ENCODE results near the gene NFASC. TPM values are rescaled to one million over a fixed set of nuclear protein-coding genes. Genes with fewer than 3 reads are reported as not detected.

The NFASC gene
- total RNA-seq, 1 donor from 2014 or later = 6.9 TPM

GRCh38 chr1:204909109-204909508, 38.4 kb downstream of the NFASC start:
- H3K4me1 Mint-ChIP-seq (ENCODE audit: low read depth) = no peaks in the 10 kb centered on the region
- H3K9me3 Mint-ChIP-seq (ENCODE audit: low read depth) = no peaks in the 10 kb centered on the region
- H3K27me3 Mint-ChIP-seq = no peaks in the 10 kb centered on the region
- H3K36me3 Mint-ChIP-seq (ENCODE audit: insufficient read depth) = no peaks in the 10 kb centered on the region
- H3K4me3 Mint-ChIP-seq (ENCODE audit: low read depth) = no peak overlapping the region
- DNase-seq (ENCODE audit: low spot score, unreplicated experiment) = no peak
- H3K27ac Mint-ChIP-seq = no peak overlapping the region
- no peak for TF ChIP-seq CTCF (IDR thresholded peaks at IDR 0.05; ENCODE audit: unreplicated experiment)

DNA sequence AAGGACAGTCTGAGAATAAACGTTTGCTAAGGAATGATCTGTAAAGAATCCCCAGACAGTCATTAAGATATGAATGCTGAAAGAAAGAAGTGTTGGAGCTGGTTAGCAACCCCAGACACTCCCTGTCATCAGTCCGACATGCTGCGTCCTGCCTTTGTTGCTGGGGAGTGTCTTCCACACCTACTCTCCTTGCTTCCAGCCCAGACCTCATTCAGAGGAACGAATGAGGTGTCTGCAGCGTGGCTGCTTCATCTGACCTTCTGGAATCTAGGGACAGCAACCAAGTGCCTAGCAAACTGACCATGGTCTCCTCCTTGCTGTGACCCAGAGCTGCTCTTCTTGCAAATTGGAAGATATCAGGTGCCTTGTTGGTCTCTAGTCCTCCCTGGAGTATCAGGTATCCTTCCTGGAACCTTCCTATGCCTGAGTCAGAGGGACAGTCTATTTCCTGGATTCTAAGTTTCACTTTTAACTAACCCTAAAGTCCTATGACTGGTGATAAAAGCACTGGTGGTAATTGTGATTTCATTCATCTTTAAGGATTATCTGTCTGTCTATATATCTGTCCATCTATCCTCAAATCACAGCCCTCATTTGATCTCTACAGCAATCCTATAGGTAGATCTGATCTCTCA, 45.3 kb downstream of the NFASC start:
- H3K27ac Mint-ChIP-seq = no peak overlapping the region
- no peak for TF ChIP-seq CTCF (IDR thresholded peaks at IDR 0.05; ENCODE audit: unreplicated experiment)
- no peak overlapping the region for H3K4me3 Mint-ChIP-seq (ENCODE audit: low read depth)
- peaks cover 3% of the 10 kb centered on the region for H3K36me3 Mint-ChIP-seq (ENCODE audit: insufficient read depth)
- no peak for DNase-seq (ENCODE audit: low spot score, unreplicated experiment)
- peaks cover 14% of the 10 kb centered on the region for H3K4me1 Mint-ChIP-seq (ENCODE audit: low read depth)
- H3K27me3 Mint-ChIP-seq = no peaks in the 10 kb centered on the region
- peaks cover 5% of the 10 kb centered on the region for H3K9me3 Mint-ChIP-seq (ENCODE audit: low read depth)

DNA sequence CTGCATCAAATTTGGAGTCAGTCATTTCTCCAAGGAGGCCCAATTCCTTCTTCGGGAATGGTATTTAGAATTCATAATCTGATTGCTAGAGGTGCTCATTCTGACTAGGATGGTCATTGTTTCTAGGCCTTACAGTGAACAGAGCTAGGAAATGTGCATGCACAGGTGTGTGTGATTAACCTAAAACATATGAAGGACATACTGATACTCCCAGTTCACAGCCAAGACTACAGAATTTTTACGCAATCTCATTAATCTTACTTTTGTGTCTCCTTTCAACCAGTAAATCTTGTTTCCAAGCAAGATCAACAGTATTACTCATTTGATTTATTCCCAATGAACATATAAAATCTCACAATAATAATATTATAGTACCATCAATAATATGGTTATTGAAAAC, 47.1 kb downstream of the NFASC start:
- H3K9me3 Mint-ChIP-seq (ENCODE audit: low read depth) = peaks cover 5% of the 10 kb centered on the region
- peaks cover 25% of the 10 kb centered on the region for H3K4me1 Mint-ChIP-seq (ENCODE audit: low read depth)
- no peak overlapping the region for H3K27ac Mint-ChIP-seq
- H3K27me3 Mint-ChIP-seq = peaks cover 5% of the 10 kb centered on the region
- no peak for DNase-seq (ENCODE audit: low spot score, unreplicated experiment)
- no peak overlapping the region for H3K4me3 Mint-ChIP-seq (ENCODE audit: low read depth)
- TF ChIP-seq CTCF (IDR thresholded peaks at IDR 0.05; ENCODE audit: unreplicated experiment) = no peak
- H3K36me3 Mint-ChIP-seq (ENCODE audit: insufficient read depth) = peaks cover 3% of the 10 kb centered on the region

DNA sequence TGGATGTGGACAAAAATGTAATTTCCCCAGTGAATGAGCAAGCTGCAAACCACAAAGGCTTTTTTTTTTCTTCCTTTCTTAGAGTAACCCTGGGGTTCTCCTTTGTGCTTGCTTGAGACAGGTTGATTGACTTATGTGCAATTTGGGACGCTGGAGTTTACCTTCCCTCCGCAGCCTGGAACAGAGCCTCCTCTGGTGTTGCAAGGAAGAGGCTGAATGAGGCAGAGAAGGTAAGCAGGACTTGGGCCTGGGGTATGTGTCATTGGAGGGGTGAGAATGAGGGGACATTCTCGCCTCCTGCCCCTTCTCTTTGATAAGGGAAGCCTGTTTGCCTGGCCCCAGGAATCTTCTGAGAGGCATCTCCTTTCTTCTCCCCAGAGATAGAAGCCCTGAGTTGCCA, 49.8 kb downstream of the NFASC start:
- DNase-seq (ENCODE audit: low spot score, unreplicated experiment) = no peak
- peaks cover 5% of the 10 kb centered on the region for H3K9me3 Mint-ChIP-seq (ENCODE audit: low read depth)
- no peak for TF ChIP-seq CTCF (IDR thresholded peaks at IDR 0.05; ENCODE audit: unreplicated experiment)
- no peak overlapping the region for H3K4me3 Mint-ChIP-seq (ENCODE audit: low read depth)
- H3K27ac Mint-ChIP-seq = no peak overlapping the region
- peaks cover 3% of the 10 kb centered on the region for H3K36me3 Mint-ChIP-seq (ENCODE audit: insufficient read depth)
- H3K4me1 Mint-ChIP-seq (ENCODE audit: low read depth) = peaks cover 41% of the 10 kb centered on the region
- H3K27me3 Mint-ChIP-seq = peaks cover 5% of the 10 kb centered on the region

- Mint-ChIP-seq H3K4me3 (ENCODE audit: low read depth) (no peak overlapping the region), H3K9me3 (ENCODE audit: low read depth) (peaks cover 5% of the 10 kb centered on the region), H3K27ac (no peak overlapping the region), H3K36me3 (ENCODE audit: insufficient read depth) (peaks cover 3% of the 10 kb centered on the region), H3K27me3 (peaks cover 8% of the 10 kb centered on the region), H3K4me1 (ENCODE audit: low read depth) (peaks cover 41% of the 10 kb centered on the region)
- no peak for TF ChIP-seq CTCF (IDR thresholded peaks at IDR 0.05; ENCODE audit: unreplicated experiment)
- no peak for DNase-seq (ENCODE audit: low spot score, unreplicated experiment)
These were observed 50.3 kb downstream of the NFASC start for GRCh38 chr1:204920967-204921366.
